Nephron (organoid): ENCODE measurements around the gene PAM.

Source experiments
- H3K27ac Mint-ChIP-seq, 3 experiments: 2 replicates each; pipeline ENCODE4 v1.8.0; 2020; ENCODE audit warnings: mixed read lengths in 3 of 3, mild to moderate bottlenecking in 2 of 3, moderate library complexity in 1 of 3
- H3K27me3 Mint-ChIP-seq: 2 replicates; pipeline ENCODE4 v1.8.0; 2021; ENCODE audit warnings: low read depth, mild to moderate bottlenecking, moderate library complexity, mixed read lengths
- H3K36me3 Mint-ChIP-seq: 2 replicates; pipeline ENCODE4 v1.8.0; 2020; ENCODE audit warnings: low read depth, mixed read lengths
- H3K4me1 Mint-ChIP-seq: 2 replicates; pipeline ENCODE4 v1.8.0; 2020; ENCODE audit warnings: mixed read lengths
- H3K4me3 Mint-ChIP-seq, 3 experiments: 2 replicates each; pipeline ENCODE4 v1.8.0; 2020; ENCODE audit warnings: mild to moderate bottlenecking in 3 of 3, mixed read lengths in 3 of 3, moderate library complexity in 2 of 3
- H3K9me3 Mint-ChIP-seq: 2 replicates; pipeline ENCODE4 v1.8.0; 2020; ENCODE audit warnings: mixed read lengths
- CTCF ChIP-seq, 3 experiments: fragments of 200-600 bp; sonication (generic); IDR thresholded peaks; one replicate each; pipeline ENCODE4 v1.5.0; 2021; ENCODE audit warnings: antibody characterized with exemption in 3 of 3; ENCODE audit not compliant: unreplicated experiment in 3 of 3

The PAM gene

GRCh38 chr5:102922111-102922720 is 167.1 kb downstream of the PAM start:
- Mint-ChIP-seq H3K27ac (peak overlapping the region; percentile 1 to 35 (median 22)), H3K4me1 (peaks cover 47% of the 10 kb centered on the region), H3K4me3 (peak overlapping the region in 1 of 3 experiments; percentile 12), H3K36me3 (peaks cover 19% of the 10 kb centered on the region), H3K27me3 (no peaks in the 10 kb centered on the region), H3K9me3 (no peaks in the 10 kb centered on the region)
- TF ChIP-seq CTCF (IDR thresholded peaks at IDR 0.05; ENCODE audit: unreplicated experiment in 3 of 3): no peak

GRCh38 chr5:102922799-102923477 is 167.8 kb downstream of the PAM start:
- Mint-ChIP-seq H3K27ac (peak overlapping the region in 2 of 3 experiments; percentile 26 to 35), H3K27me3 (no peaks in the 10 kb centered on the region), H3K36me3 (peaks cover 20% of the 10 kb centered on the region), H3K4me1 (peaks cover 43% of the 10 kb centered on the region), H3K9me3 (no peaks in the 10 kb centered on the region), H3K4me3 (no peak overlapping the region)
- no peak for TF ChIP-seq CTCF (IDR thresholded peaks at IDR 0.05; ENCODE audit: unreplicated experiment in 3 of 3)

- Mint-ChIP-seq H3K27ac (peak overlapping the region in 2 of 3 experiments; percentile 29 to 30), H3K4me1 (peaks cover 32% of the 10 kb centered on the region), H3K4me3 (no peak overlapping the region), H3K36me3 (peaks cover 25% of the 10 kb centered on the region), H3K9me3 (no peaks in the 10 kb centered on the region), H3K27me3 (no peaks in the 10 kb centered on the region)
- TF ChIP-seq CTCF (IDR thresholded peaks at IDR 0.05; ENCODE audit: unreplicated experiment in 3 of 3): no peak
Measured at GRCh38 chr5:102924963-102925362, 169.9 kb downstream of the PAM start.

- Mint-ChIP-seq H3K9me3 (no peaks in the 10 kb centered on the region), H3K4me1 (peaks cover 37% of the 10 kb centered on the region), H3K27me3 (no peaks in the 10 kb centered on the region), H3K27ac (no peak overlapping the region), H3K36me3 (peaks cover 25% of the 10 kb centered on the region), H3K4me3 (no peak overlapping the region)
- no peak for TF ChIP-seq CTCF (IDR thresholded peaks at IDR 0.05; ENCODE audit: unreplicated experiment in 3 of 3)
Measured at GRCh38 chr5:102927007-102927406, 171.9 kb downstream of the PAM start.

GRCh38 chr5:102930244-102930643 is 175.1 kb downstream of the PAM start:
- no peak overlapping the region for H3K27ac Mint-ChIP-seq
- no peaks in the 10 kb centered on the region for H3K9me3 Mint-ChIP-seq
- H3K27me3 Mint-ChIP-seq: no peaks in the 10 kb centered on the region
- peaks cover 37% of the 10 kb centered on the region for H3K36me3 Mint-ChIP-seq
- no peak for TF ChIP-seq CTCF (IDR thresholded peaks at IDR 0.05; ENCODE audit: unreplicated experiment in 3 of 3)
- H3K4me1 Mint-ChIP-seq: peaks cover 10% of the 10 kb centered on the region
- H3K4me3 Mint-ChIP-seq: no peak overlapping the region
